Measurements from ENCODE around the gene SSPN.

SSPN gene

GRCh38 chr12:26193539-26193938 is 1.8 kb upstream of the SSPN start:
- in situ Hi-C loops (cut with HindIII; ENCODE audit: low sequenced_read_pairs), result no loop called here
- H3K4me3 ChIP-seq (ENCODE audit: low read depth, low read length), result no peak overlapping the region
- TF ChIP-seq CTCF (IDR thresholded peaks at IDR 0.05; ENCODE audit: low read depth, low read length, missing control alignments), result no peak
- no peak for DNase-seq (ENCODE audit: low read depth)

DNA sequence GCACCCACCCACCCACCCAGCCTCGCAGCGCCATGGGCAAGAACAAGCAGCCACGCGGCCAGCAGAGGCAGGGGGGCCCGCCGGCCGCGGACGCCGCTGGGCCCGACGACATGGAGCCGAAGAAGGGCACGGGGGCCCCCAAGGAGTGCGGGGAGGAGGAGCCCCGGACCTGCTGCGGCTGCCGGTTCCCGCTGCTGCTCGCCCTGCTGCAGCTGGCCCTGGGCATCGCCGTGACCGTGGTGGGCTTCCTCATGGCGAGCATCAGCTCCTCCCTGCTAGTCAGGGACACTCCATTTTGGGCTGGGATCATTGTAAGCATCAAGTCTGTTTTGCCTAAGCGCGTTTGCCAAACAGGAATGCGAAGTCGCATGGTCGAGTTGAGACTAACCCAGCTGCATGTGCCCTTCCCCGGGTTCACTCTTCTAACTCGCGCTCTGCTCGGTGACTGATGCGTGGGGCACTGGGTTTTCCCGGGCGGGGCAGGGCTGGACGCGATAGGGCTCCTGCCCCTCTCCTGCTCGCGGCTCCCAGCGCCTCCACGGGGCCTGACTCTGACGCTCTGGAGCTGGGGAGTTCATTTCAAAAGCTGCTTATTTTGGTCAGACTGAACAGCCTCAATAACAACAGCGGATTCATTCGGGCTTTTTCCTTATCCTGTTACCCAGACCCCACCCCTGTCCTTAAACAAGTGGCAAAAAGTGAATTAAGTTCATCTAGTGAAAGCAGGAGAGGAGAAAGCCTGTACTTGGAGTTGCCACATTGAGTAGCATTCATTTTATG is 458 bp downstream of the SSPN start:
- in situ Hi-C loops (cut with HindIII; ENCODE audit: low sequenced_read_pairs), result no loop called here
- DNase-seq (ENCODE audit: low read depth), result no peak
- H3K4me3 ChIP-seq (ENCODE audit: low read depth, low read length), result peak overlapping the region; percentile 54

DNA sequence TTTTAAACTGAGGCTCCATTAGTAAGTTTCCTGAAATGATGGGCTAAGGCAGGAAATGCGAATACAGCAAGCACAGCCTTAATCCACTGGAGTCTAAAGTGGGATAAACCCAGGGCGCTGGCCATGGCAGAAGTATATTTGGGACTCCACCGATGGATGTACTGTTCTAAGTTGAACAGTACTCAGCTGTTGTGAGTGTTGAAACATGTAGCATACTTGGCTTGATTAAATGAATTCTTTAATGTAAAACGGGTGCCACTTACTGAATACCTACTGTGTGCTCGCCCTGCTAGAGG is 996 bp downstream of the SSPN start:
- no peak for DNase-seq (ENCODE audit: low read depth)
- in situ Hi-C loops (cut with HindIII; ENCODE audit: low sequenced_read_pairs), result no loop called here
- H3K4me3 ChIP-seq (ENCODE audit: low read depth, low read length), result peak overlapping the region; percentile 54
- no peak for TF ChIP-seq CTCF (IDR thresholded peaks at IDR 0.05; ENCODE audit: low read depth, low read length, missing control alignments)

More for the DNA sequence above, 458 bp downstream of the SSPN start:
- no peak for TF ChIP-seq CTCF (IDR thresholded peaks at IDR 0.05; ENCODE audit: low read depth, low read length, missing control alignments)

DNA sequence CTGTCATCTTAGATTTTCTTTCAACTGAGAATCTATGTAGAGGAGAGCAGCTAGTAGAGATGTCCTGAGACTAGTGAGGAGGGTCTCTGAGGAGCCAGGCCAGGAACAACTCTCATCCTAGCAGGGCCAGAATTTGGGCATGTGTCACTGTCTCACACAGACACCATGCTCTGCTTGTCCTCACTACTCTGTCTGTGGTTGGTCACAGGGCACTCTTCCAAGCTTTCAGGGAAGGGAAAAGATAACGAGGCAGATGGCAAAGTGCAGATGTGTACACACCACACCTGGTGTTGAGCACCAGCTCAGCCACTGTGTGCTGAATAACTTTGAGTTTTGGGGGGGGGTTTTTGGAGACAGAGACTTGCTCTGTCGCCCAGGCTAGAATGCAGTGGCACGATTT is 2.5 kb downstream of the SSPN start:
- no peak for DNase-seq (ENCODE audit: low read depth)
- H3K4me3 ChIP-seq (ENCODE audit: low read depth, low read length), result no peak overlapping the region
- in situ Hi-C loops (cut with HindIII; ENCODE audit: low sequenced_read_pairs), result no loop called here
- TF ChIP-seq CTCF (IDR thresholded peaks at IDR 0.05; ENCODE audit: low read depth, low read length, missing control alignments), result no peak

GRCh38 chr12:26198742-26199141 is 3.4 kb downstream of the SSPN start:
- TF ChIP-seq CTCF (IDR thresholded peaks at IDR 0.05; ENCODE audit: low read depth, low read length, missing control alignments), result no peak
- no peak for DNase-seq (ENCODE audit: low read depth)

GRCh38 chr12:26203167-26203780 is 7.9 kb downstream of the SSPN start:
- H3K4me3 ChIP-seq (ENCODE audit: low read depth, low read length), result no peak overlapping the region
- TF ChIP-seq CTCF (IDR thresholded peaks at IDR 0.05; ENCODE audit: low read depth, low read length, missing control alignments), result no peak
- DNase-seq (ENCODE audit: low read depth), result no peak
- in situ Hi-C loops (cut with HindIII; ENCODE audit: low sequenced_read_pairs), result no loop called here

More at GRCh38 chr12:26198742-26199141, 3.4 kb downstream of the SSPN start:
- in situ Hi-C loops (cut with HindIII; ENCODE audit: low sequenced_read_pairs), result no loop called here
- H3K4me3 ChIP-seq (ENCODE audit: low read depth, low read length), result no peak overlapping the region

All from astrocyte of the cerebellum (primary cell).